ENCODE data around the gene CCDC17. TPM values are rescaled to one million over a fixed set of nuclear protein-coding genes. Genes with fewer than 3 reads are reported as not detected.

CCDC17 gene
- total RNA-seq, 2 donors from 2014 or later: 3.6 to 7.3 TPM

DNA sequence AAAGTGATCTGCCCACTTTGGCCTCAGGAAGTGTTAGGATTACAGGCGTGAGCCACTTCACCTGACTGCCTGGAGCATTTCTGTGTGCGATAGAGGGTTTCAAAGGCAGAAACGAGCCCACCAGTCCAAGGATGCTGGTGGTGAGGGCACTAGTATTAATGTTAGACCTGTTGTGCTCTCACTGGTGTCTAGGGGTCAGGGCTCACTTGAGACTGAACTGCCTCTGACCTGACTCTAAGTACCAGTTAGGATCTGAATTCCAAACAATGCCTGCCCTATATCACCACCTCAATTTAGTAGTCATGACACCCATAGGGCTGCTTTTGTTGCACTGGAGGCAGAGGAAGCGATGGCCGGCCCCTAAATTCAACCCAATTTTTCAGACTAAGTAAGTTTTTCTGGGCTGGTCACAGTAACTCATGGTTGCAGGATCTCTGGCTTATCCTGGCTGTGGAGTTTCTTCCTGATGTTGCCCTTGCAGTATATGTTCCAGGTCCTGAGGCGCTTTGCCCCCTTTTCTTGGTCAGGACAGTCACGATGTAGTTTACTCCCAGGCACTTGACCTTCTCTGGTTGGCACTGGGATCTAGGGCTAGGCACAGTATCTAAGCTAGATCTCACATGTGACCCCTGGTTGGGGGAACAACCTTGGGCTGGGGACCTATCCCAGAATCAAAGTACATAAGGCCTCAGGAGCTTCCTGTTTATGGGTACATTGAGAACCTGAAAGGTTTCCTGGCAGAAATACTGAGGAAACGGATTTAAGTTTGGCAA, 4.5 kb downstream of the CCDC17 start:
- peaks cover 0 to 24% of the 10 kb centered on the region in 2 donors for H3K36me3 ChIP-seq (replicated peaks in 1 of 2; ENCODE audit: insufficient read depth in 1 of 2, low read depth in 2 of 2)
- H3K4me1 ChIP-seq: no peaks in the 10 kb centered on the region
- H3K27me3 ChIP-seq: no peaks in the 10 kb centered on the region
- TF ChIP-seq, protein P1, sequence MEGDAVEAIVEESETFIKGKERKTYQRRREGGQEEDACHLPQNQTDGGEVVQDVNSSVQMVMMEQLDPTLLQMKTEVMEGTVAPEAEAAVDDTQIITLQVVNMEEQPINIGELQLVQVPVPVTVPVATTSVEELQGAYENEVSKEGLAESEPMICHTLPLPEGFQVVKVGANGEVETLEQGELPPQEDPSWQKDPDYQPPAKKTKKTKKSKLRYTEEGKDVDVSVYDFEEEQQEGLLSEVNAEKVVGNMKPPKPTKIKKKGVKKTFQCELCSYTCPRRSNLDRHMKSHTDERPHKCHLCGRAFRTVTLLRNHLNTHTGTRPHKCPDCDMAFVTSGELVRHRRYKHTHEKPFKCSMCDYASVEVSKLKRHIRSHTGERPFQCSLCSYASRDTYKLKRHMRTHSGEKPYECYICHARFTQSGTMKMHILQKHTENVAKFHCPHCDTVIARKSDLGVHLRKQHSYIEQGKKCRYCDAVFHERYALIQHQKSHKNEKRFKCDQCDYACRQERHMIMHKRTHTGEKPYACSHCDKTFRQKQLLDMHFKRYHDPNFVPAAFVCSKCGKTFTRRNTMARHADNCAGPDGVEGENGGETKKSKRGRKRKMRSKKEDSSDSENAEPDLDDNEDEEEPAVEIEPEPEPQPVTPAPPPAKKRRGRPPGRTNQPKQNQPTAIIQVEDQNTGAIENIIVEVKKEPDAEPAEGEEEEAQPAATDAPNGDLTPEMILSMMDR (IDR thresholded peaks at IDR 0.05): no peak
- no peak for TF ChIP-seq POLR2A (IDR thresholded peaks at IDR 0.05)
- ATAC-seq (no peak), DNase-seq (no peak)
- no peak overlapping the region for H3K4me3 ChIP-seq
- intact Hi-C loops (cut with DNase I): no loop called here
- 60 to 73% methylated on average over 7 to 8 of the region's 8 CpGs for WGBS, 2 donors
- H3K27ac ChIP-seq: peak overlapping the region in 3 of 4 donors; percentile 7 to 36 (median 12)
- H3K9me3 ChIP-seq: no peaks in the 10 kb centered on the region

DNA sequence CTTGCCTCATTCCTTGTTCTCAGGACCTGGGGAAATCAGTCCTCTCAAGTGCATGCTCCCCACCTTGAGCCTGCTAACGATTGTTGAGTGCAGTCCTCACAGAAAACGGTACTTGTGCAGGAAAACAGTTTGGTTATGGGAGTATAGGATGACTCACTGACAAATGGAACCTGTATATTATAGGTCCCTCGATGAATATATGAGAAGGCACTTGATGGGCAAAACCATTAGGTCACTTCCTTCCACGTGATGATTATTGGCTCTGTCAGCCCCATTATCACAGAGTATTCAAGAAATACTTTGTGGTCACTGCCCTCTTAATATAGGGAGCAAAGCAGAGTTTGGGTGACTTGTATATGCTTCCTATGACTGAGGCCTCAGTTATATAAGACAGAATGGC, 6.2 kb downstream of the CCDC17 start:
- intact Hi-C loops (cut with DNase I): no loop called here
- Histone ChIP-seq H3K27me3 (no peaks in the 10 kb centered on the region), H3K4me3 (no peak overlapping the region), H3K9me3 (no peaks in the 10 kb centered on the region), H3K36me3 (replicated peaks in 1 of 2; ENCODE audit: insufficient read depth in 1 of 2, low read depth in 2 of 2) (peaks cover 0 to 22% of the 10 kb centered on the region in 2 donors), H3K27ac (no peak overlapping the region), H3K4me1 (no peaks in the 10 kb centered on the region)
- no peak for ATAC-seq
- TF ChIP-seq, protein P1 (IDR thresholded peaks at IDR 0.05): no peak
- no peak for TF ChIP-seq POLR2A (IDR thresholded peaks at IDR 0.05)
- WGBS, 2 donors: 71 to 82% methylated on average over 4 of the region's 4 CpGs
- DNase-seq: no peak

DNA sequence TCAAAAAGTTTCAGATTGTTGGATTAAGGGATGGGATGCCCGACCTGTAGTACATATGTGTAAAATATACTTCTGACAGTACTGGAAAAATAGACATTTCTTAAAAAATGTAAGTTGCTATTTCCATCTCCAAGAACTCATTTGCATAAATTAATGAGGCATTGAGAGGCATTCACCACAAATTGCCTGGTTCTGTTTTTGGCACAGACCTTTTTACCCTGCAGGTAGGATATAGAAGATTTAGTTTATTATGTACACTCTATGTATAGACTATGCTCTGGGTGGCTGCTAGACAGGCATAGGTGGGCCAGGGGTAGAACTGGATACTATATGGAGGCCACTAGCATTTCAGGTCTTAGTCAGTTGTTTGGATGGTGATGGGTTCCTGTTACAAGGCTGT, 8.0 kb downstream of the CCDC17 start:
- Histone ChIP-seq H3K27ac (no peak overlapping the region), H3K27me3 (no peaks in the 10 kb centered on the region), H3K36me3 (replicated peaks in 1 of 2; ENCODE audit: insufficient read depth in 1 of 2, low read depth in 2 of 2) (peaks cover 0 to 22% of the 10 kb centered on the region in 2 donors), H3K9me3 (no peaks in the 10 kb centered on the region), H3K4me1 (no peaks in the 10 kb centered on the region), H3K4me3 (no peak overlapping the region)
- TF ChIP-seq, protein P1 (IDR thresholded peaks at IDR 0.05): no peak
- TF ChIP-seq POLR2A (IDR thresholded peaks at IDR 0.05): no peak
- 92% methylated on average over 1 of the region's 1 CpG for WGBS, 2 donors
- intact Hi-C loops (cut with DNase I): no loop called here
- ATAC-seq (no peak), DNase-seq (no peak)

DNA sequence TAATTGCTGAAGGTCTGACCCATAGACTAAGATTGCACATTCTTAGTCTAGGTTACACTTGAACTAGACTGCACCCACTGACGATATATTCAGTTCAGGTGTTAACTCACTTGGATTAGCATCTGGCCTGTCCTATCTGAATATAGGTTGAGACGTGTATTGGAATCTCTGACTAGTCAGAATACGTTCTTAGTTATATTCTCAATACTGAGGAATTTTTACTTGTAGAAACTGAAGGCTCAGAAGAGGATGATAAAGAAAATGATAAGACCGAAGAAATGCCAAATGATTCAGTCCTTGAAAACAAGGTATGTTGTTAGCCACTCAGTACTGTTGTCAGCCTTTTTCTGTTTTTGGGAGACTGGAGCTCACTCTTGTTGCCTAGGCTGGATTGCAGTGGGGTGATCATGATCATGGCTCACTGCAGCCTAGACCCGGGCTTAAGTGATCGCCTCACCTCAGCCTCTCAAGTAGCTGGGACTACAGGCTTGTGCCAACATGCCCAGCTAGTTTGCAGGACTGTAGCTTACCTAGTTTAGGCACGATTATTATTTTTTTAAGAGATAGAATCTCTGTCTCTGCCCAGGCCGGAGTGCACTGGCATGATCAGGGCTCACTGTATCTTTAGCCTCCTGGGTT, 10.8 kb downstream of the CCDC17 start:
- H3K27me3 ChIP-seq: no peaks in the 10 kb centered on the region
- 81 to 87% methylated on average over 8 of the region's 8 CpGs for WGBS, 2 donors
- peaks cover 0 to 27% of the 10 kb centered on the region in 2 donors for H3K36me3 ChIP-seq (replicated peaks in 1 of 2; ENCODE audit: insufficient read depth in 1 of 2, low read depth in 2 of 2)
- H3K4me1 ChIP-seq: no peaks in the 10 kb centered on the region
- no peak overlapping the region for H3K4me3 ChIP-seq
- no peaks in the 10 kb centered on the region for H3K9me3 ChIP-seq
- intact Hi-C loops (cut with DNase I): no loop called here
- TF ChIP-seq, protein P1 (IDR thresholded peaks at IDR 0.05): no peak
- no peak for TF ChIP-seq POLR2A (IDR thresholded peaks at IDR 0.05)
- ATAC-seq: no peak
- no peak for DNase-seq
- H3K27ac ChIP-seq: no peak overlapping the region
